HUDEP-2 (cell line): ENCODE measurements around the gene SYVN1.
A peak's percentile ranks its signal among the peaks of the same experiment; 100 is the strongest.
"Not testable (repeated sequence)": the region's sequence is repeated elsewhere in the genome, so short reads cannot be mapped to it uniquely, and the experiment has no call there.

ENCODE experiments used
- DNase-seq, 76 experiments: peaks; one replicate each; lab custom pipeline; 2025; ENCODE audit not compliant: unreplicated experiment in 76 of 76; lab: John Stamatoyannopoulos, UW

SYVN1 gene

GRCh38 chr11:65134240-65134951 lies at the start of gene SYVN1:
Gene SYVN1, minus strand, starts transcription at chr11:65134519. Its CDS starts 918 bp downstream, at chr11:65133601.
- peak in 72 of 76 experiments; percentile 28 to 96 (median 80) for DNase-seq

GRCh38 chr11:65183201-65183891 lies 49.0 kb upstream of the SYVN1 start:
- DNase-seq: no peak

- DNase-seq: peak in 2 of 76 experiments; percentile 13 to 26
These were observed 48.2 kb upstream of the SYVN1 start for GRCh38 chr11:65182258-65183170.

- DNase-seq: peak in 74 of 76 experiments; percentile 54 to 99 (median 95)
These were observed 47.4 kb upstream of the SYVN1 start, which contains the start of gene CAPN1 for GRCh38 chr11:65181569-65182257. Gene CAPN1, plus strand, starts transcription at chr11:65181928. Its CDS starts 774 bp downstream, at chr11:65182702.

- DNase-seq: peak in 50 of 76 experiments; percentile 14 to 77 (median 50)
These were observed 46.7 kb upstream of the SYVN1 start for GRCh38 chr11:65180877-65181568.

- DNase-seq: not testable (repeated sequence)
These were observed 40.3 kb upstream of the SYVN1 start for GRCh38 chr11:65174571-65175010.

- DNase-seq: no peak
These were observed 38.3 kb upstream of the SYVN1 start for GRCh38 chr11:65172600-65172999.

- DNase-seq: peak in 5 of 76 experiments; percentile 15 to 31 (median 21)
These were observed 35.8 kb upstream of the SYVN1 start, which contains the start of gene SPDYC for GRCh38 chr11:65170058-65170534. Gene SPDYC, plus strand, starts transcription at chr11:65170233. Its CDS starts 1,125 bp downstream, at chr11:65171358.

GRCh38 chr11:65169164-65169641 lies 34.9 kb upstream of the SYVN1 start:
- peak in 71 of 76 experiments; percentile 29 to 86 (median 64) for DNase-seq

GRCh38 chr11:65167656-65168055 lies 33.3 kb upstream of the SYVN1 start:
- DNase-seq: peak in 14 of 76 experiments; percentile 7 to 28 (median 18)

- DNase-seq: no peak
These were observed 32.6 kb upstream of the SYVN1 start for GRCh38 chr11:65166893-65167292.

- DNase-seq: no peak
These were observed 31.3 kb upstream of the SYVN1 start for GRCh38 chr11:65165410-65166317.

- no peak for DNase-seq
These were observed 29.4 kb upstream of the SYVN1 start for GRCh38 chr11:65163684-65164083.

- no peak for DNase-seq
These were observed 26.3 kb upstream of the SYVN1 start for GRCh38 chr11:65160643-65161042.

GRCh38 chr11:65159012-65159411 lies 24.7 kb upstream of the SYVN1 start:
- no peak for DNase-seq

- no peak for DNase-seq
These were observed 23.0 kb upstream of the SYVN1 start for GRCh38 chr11:65157336-65157735.

GRCh38 chr11:65156926-65157325 lies 22.6 kb upstream of the SYVN1 start:
- no peak for DNase-seq

- no peak for DNase-seq
These were observed 21.9 kb upstream of the SYVN1 start for GRCh38 chr11:65156256-65156655.
